MCF 10A (cell line): ENCODE results near the gene MTHFD2L. TPM values are rescaled to one million over a fixed set of nuclear protein-coding genes. Genes with fewer than 3 reads are reported as not detected.

ENCODE experiments used
- BruUV-seq: library from RNA; stranded (reverse); fragments of 400-500 nt; replicated peaks from 2 replicates; lab custom pipeline; 2021; lab: Mats Ljungman, UMichigan
- CTCF ChIA-PET: fragments of 300-600 bp; sonication (Branson Sonifier 250); formaldehyde crosslinking; extraction: SDS; loops from one replicate; lab custom pipeline; 2021; ENCODE audit warnings: antibody characterized with exemption, inconsistent platforms; lab: Yijun Ruan, JAX
- POLR2A ChIA-PET: fragments of 300-600, 350-650 bp; sonication (Branson Sonifier 250); formaldehyde crosslinking; extraction: SDS; loops from one replicate; lab custom pipeline; 2020; ENCODE audit warnings: antibody characterized with exemption, inconsistent platforms; lab: Yijun Ruan, JAX
- DNase-seq: peaks from one replicate; pipeline ENCODE4 v3.0.0-alpha.2; 2018; ENCODE audit not compliant: unreplicated experiment
- H3K27ac Mint-ChIP-seq: one replicate; pipeline ENCODE4 v1.8.0; 2022; ENCODE audit warnings: mild to moderate bottlenecking, low read depth, mixed read lengths; ENCODE audit not compliant: unreplicated experiment
- H3K27me3 Mint-ChIP-seq: one replicate; pipeline ENCODE4 v1.8.0; 2022; ENCODE audit warnings: mixed read lengths; ENCODE audit not compliant: insufficient read depth, unreplicated experiment
- H3K36me3 Mint-ChIP-seq: one replicate; pipeline ENCODE4 v1.8.0; 2022; ENCODE audit warnings: mild to moderate bottlenecking, moderate library complexity, mixed read lengths; ENCODE audit not compliant: insufficient read depth, unreplicated experiment
- H3K4me1 Mint-ChIP-seq: one replicate; pipeline ENCODE4 v1.8.0; 2022; ENCODE audit warnings: mixed read lengths; ENCODE audit not compliant: insufficient read depth, unreplicated experiment
- H3K4me3 Mint-ChIP-seq: one replicate; pipeline ENCODE4 v1.8.0; 2022; ENCODE audit warnings: mild to moderate bottlenecking, moderate library complexity, mixed read lengths; ENCODE audit not compliant: unreplicated experiment
- H3K9me3 Mint-ChIP-seq: one replicate; pipeline ENCODE4 v1.8.0; 2022; ENCODE audit warnings: mixed read lengths; ENCODE audit not compliant: unreplicated experiment
- intact Hi-C: fragments of 100-400 bp; cut with micrococcal nuclease; formaldehyde crosslinking; loops from 2 replicates; pipeline ENCODE4 v1.14.1; 2022
- total RNA-seq: library from RNA; stranded (reverse); gene quantifications from 2 replicates; pipeline ENCODE4 v1.2.3, GENCODE V29; 2022
- TF ChIP-seq, protein P1 (sequence below): fragments of 200-600 bp; IDR thresholded peaks from one replicate; pipeline ENCODE4 v1.8.0; 2022; ENCODE audit warnings: antibody characterized with exemption, mild to moderate bottlenecking; ENCODE audit not compliant: unreplicated experiment

The MTHFD2L gene
- total RNA-seq, 1 experiment from 2014 or later, result 113 TPM

GRCh38 chr4:74223801-74224200 is 65.9 kb downstream of the MTHFD2L start:
- peak; percentile 80 for DNase-seq
- BruUV-seq, result no TSS peak

DNA sequence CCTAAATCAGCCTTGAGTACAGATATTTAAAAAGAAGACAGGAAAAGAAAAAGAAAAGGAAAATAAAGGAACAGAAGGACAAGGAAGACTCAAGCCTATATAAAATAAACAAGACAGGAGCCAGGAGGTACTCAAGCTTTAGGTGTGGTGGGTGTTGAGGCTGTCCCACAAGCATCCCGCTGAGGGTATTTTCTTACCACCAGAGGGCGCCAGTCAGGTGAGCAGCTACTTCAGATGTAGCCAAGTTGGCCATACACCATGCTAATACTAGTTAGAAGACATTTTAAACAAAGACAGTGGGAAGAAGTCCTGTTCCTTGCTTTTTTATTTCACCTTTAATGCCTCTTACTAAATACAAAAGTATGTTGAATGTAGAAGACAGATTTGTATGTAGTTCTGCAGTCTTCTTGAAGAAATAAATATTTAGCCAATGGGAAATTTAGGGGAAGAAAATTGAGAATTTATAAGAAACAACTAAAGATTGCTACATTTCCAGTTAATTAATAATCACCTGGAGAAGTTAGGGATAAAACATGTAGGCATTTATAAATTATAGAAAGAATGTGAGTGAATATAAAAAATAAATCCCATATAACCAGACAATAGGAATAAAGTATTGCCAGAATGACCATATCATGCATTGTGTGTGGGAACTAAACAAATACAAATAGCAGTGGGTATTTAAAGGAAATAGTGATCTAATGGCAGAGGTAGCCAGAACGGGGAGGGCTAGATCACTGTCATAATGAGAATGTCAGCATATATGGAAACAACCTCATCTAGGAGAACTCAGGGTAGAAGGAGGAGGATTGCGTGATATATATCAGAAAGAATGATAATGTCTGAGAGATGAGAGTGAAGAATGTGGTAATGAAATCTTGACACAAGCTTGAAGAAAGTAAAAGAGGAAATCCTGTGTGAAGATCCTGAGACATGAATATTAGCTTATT is 71.0 kb downstream of the MTHFD2L start:
- H3K27ac Mint-ChIP-seq, result no peak overlapping the region
- TF ChIP-seq, protein P1, sequence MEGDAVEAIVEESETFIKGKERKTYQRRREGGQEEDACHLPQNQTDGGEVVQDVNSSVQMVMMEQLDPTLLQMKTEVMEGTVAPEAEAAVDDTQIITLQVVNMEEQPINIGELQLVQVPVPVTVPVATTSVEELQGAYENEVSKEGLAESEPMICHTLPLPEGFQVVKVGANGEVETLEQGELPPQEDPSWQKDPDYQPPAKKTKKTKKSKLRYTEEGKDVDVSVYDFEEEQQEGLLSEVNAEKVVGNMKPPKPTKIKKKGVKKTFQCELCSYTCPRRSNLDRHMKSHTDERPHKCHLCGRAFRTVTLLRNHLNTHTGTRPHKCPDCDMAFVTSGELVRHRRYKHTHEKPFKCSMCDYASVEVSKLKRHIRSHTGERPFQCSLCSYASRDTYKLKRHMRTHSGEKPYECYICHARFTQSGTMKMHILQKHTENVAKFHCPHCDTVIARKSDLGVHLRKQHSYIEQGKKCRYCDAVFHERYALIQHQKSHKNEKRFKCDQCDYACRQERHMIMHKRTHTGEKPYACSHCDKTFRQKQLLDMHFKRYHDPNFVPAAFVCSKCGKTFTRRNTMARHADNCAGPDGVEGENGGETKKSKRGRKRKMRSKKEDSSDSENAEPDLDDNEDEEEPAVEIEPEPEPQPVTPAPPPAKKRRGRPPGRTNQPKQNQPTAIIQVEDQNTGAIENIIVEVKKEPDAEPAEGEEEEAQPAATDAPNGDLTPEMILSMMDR, result peak; percentile 81
- BruUV-seq, result no TSS peak
- no peaks in the 10 kb centered on the region for H3K9me3 Mint-ChIP-seq
- H3K36me3 Mint-ChIP-seq, result peaks cover 22% of the 10 kb centered on the region
- H3K27me3 Mint-ChIP-seq, result no peaks in the 10 kb centered on the region
- intact Hi-C loops, result loop anchor here (1.0 to 10.0 kb wide), 3 partner anchors 42 to 446 kb away; no protein-coding TSS in a partner anchor
- H3K4me1 Mint-ChIP-seq, result peaks cover 28% of the 10 kb centered on the region
- ChIA-PET CTCF (interaction anchor here (0.5 to 7.0 kb wide), 38 partner anchors 10 to 815 kb away, joined by 3 to 81 read pairs (median 4); partner anchors contain the start of gene EPGN), POLR2A (interaction anchor here (0.5 to 6.5 kb wide), 17 partner anchors 9 to 444 kb away, joined by 3 to 132 read pairs (median 4); partner anchors contain the start of genes CXCL2 and EPGN)
- no peak overlapping the region for H3K4me3 Mint-ChIP-seq
- peak; percentile 86 for DNase-seq

More at GRCh38 chr4:74223801-74224200, 65.9 kb downstream of the MTHFD2L start:
- Mint-ChIP-seq H3K4me1 (peaks cover 29% of the 10 kb centered on the region), H3K36me3 (peaks cover 22% of the 10 kb centered on the region), H3K27me3 (no peaks in the 10 kb centered on the region), H3K4me3 (no peak overlapping the region), H3K9me3 (no peaks in the 10 kb centered on the region), H3K27ac (peak overlapping the region; percentile 29)
- TF ChIP-seq, protein P1, result no peak
- CTCF ChIA-PET, result interaction anchor here (0.7 to 1.5 kb wide), 5 partner anchors 32 to 94 kb away, joined by 3 to 5 read pairs (median 3); no protein-coding TSS in a partner anchor
- intact Hi-C loops, result loop anchor here (10.0 kb wide), 1 partner anchor 451 kb away; no protein-coding TSS in a partner anchor
- POLR2A ChIA-PET, result interaction anchor here (1.0 to 5.5 kb wide), 4 partner anchors 9 to 92 kb away, joined by 3 to 59 read pairs (median 4); partner anchors contain the start of gene EPGN

DNA sequence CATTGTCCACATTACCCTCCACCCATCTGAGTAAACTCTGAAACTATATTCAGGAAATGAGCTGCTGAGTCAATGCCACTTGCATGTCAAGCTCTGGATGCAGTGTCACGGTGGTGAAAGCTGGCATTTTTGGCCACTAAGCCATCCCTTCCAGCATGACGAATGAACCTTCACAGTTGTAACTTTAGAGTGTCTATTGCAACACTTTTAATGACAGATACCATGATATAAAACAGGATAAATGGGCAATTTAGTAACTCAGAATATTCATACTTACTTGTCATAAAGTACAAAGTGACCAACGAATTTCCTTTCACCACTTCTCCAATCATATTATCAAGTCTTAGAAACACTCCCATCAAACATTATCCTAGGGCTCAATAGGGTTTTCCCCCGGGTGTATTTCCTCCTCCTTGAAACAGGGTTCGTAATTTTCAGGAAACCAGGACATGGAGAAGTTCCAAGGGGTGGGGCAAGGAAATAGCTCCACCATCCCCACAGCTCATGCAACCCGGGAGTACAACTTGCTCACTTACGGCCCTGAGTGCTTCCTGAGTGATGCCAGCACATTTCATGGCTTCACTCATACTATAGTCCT is 73.1 kb downstream of the MTHFD2L start:
- H3K27me3 Mint-ChIP-seq, result no peaks in the 10 kb centered on the region
- H3K4me1 Mint-ChIP-seq, result peaks cover 19% of the 10 kb centered on the region
- intact Hi-C loops, result loop anchor here (1.0 kb wide), 2 partner anchors 37 to 143 kb away; no protein-coding TSS in a partner anchor
- TF ChIP-seq, protein P1, result no peak
- H3K27ac Mint-ChIP-seq, result peak overlapping the region; percentile 66
- H3K36me3 Mint-ChIP-seq, result peaks cover 27% of the 10 kb centered on the region
- CTCF ChIA-PET, result interaction anchor here (0.6 to 7.0 kb wide), 5 partner anchors 13 to 445 kb away, joined by 3 to 81 read pairs (median 6); partner anchors contain the start of gene EPGN
- POLR2A ChIA-PET, result interaction anchor here (0.6 to 6.5 kb wide), 17 partner anchors 9 to 401 kb away, joined by 3 to 132 read pairs (median 6); partner anchors contain the start of gene EPGN
- peak; percentile 91 for DNase-seq
- no TSS peak for BruUV-seq
- peak overlapping the region; percentile 1 for H3K4me3 Mint-ChIP-seq
- H3K9me3 Mint-ChIP-seq, result no peaks in the 10 kb centered on the region
